ENCODE results near the gene ACAN. TPM values are rescaled to one million over a fixed set of nuclear protein-coding genes. Genes with fewer than 3 reads are reported as not detected.

Gene ACAN
- total and polyA plus RNA-seq, 2 of the 8 experiments (the other 6 are each of a cell fraction or from before 2014, with no cell fraction given) = 0.71 to 0.73 TPM

DNA sequence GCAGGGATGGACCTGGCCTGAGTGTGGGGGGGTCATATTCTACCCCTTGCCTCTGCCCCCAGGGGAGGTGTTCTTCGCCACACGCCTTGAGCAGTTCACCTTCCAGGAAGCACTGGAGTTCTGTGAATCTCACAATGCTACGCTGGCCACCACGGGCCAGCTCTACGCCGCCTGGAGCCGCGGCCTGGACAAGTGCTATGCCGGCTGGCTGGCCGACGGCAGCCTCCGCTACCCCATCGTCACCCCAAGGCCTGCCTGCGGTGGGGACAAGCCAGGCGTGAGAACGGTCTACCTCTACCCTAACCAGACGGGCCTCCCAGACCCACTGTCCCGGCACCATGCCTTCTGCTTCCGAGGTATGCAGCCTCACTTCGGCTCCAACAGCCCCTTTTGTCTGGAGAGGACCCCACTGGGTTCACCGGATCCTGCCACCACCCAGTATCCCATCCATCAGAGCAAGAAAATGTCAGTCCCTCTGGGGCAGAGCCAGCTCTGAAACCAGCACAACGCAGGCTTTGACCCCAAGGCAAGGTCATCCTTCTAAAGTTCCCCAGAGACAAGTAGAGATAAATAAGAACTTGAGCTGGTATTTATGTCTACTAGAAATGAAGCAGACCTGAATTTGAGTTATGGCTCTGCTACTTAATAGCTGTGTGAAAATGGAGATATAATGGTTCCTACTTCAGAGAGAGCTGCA is 46.3 kb downstream of the ACAN start:
- H2BK12ac ChIP-seq (ENCODE audit: low read depth, low read length) = no peak overlapping the region
- H3K27ac ChIP-seq (ENCODE audit: low read depth, low read length) = no peak overlapping the region
- no peak overlapping the region for H3K4ac ChIP-seq (replicated peaks; ENCODE audit: insufficient read length, low read depth, low read length)
- no peaks in the 10 kb centered on the region for H3K4me1 ChIP-seq (replicated peaks in 1 of 4; ENCODE audit: control insufficient read depth in 3 of 4, insufficient read depth in 4 of 4, low read length in 3 of 4)
- no peak overlapping the region for H2BK120ac ChIP-seq (replicated peaks; ENCODE audit: low read depth, low read length)
- no peak overlapping the region for H2BK20ac ChIP-seq (ENCODE audit: low read length)
- no peak overlapping the region for H3K9ac ChIP-seq (replicated peaks in 1 of 4; ENCODE audit: extremely low read depth in 1 of 4, low read depth in 3 of 4, low read length in 3 of 4)
- H3K79me2 ChIP-seq (ENCODE audit: control insufficient read depth in 1 of 2, insufficient read depth in 2 of 2, low read length in 2 of 2) = no peaks in the 10 kb centered on the region
- no peak overlapping the region for H3K4me3 ChIP-seq (ENCODE audit: extremely low read depth in 1 of 4, insufficient read depth in 2 of 4, low read depth in 3 of 4, low read length in 4 of 4)
- ChIA-PET POLR2A (ENCODE audit: partially characterized antibody) (interaction anchor here (0.8 kb wide), 1 partner anchor 29 kb away, joined by 4 read pairs; no protein-coding TSS in a partner anchor), CTCF (ENCODE audit: partially characterized antibody) (interaction anchor here (1.1 to 2.1 kb wide), 2 partner anchors 16 to 151 kb away, joined by 4 to 6 read pairs; no protein-coding TSS in a partner anchor)
- H3K27me3 ChIP-seq (replicated peaks in 1 of 4; ENCODE audit: control insufficient read depth in 3 of 4, extremely low read depth in 1 of 4, insufficient read depth in 3 of 4, low read length in 3 of 4) = no peaks in the 10 kb centered on the region
- H3K56ac ChIP-seq (replicated peaks; ENCODE audit: insufficient read length, low read depth, low read length) = no peak overlapping the region
- H2BK5ac ChIP-seq (ENCODE audit: low read depth, low read length) = no peak overlapping the region
- no peak overlapping the region for H3K14ac ChIP-seq (ENCODE audit: insufficient read length)
- 94% methylated on average over 22 of the region's 22 CpGs; no CpG with 5 or more reads in 1 of the 2 experiments for WGBS, 2 experiments (ENCODE audit: extremely low coverage in 1 of 2, insufficient coverage in 1 of 2, insufficient read length in 1 of 2, insufficient replicate concordance in 2 of 2, low coverage in 1 of 2, low lambda C conversion rate in 2 of 2, missing lambda C conversion rate in 1 of 2)
- no peak overlapping the region for H2AFZ ChIP-seq (ENCODE audit: low read length)
- H3K18ac ChIP-seq (ENCODE audit: extremely low read depth, low read length) = no peak overlapping the region
- no peak overlapping the region; the same call in 1 of the 2 replicates for H4K8ac ChIP-seq (ENCODE audit: extremely low read depth, insufficient read depth, low read length)
- peaks cover under 1 to 7% of the 10 kb centered on the region in 2 experiments; a peak in 3 of 4 replicates for H3K9me3 ChIP-seq (ENCODE audit: insufficient read depth in 2 of 2, low read depth in 1 of 2, low read length in 1 of 2)
- no peaks in the 10 kb centered on the region for H4K20me1 ChIP-seq (replicated peaks in 1 of 2; ENCODE audit: control insufficient read depth in 1 of 2, insufficient read depth in 2 of 2, low read length in 2 of 2)
- FAIRE-seq (no peak), DNase-seq (ENCODE audit: low read depth in 1 of 2, low spot score in 2 of 2) (no peak)
- H3K23me2 ChIP-seq (ENCODE audit: low read depth, low read length) = no peaks in the 10 kb centered on the region
- no peak overlapping the region for H2BK15ac ChIP-seq (ENCODE audit: low read length)
- H3K36me3 ChIP-seq (ENCODE audit: control insufficient read depth in 2 of 4, insufficient read depth in 4 of 4, low read length in 3 of 4) = no peaks in the 10 kb centered on the region
- no peak overlapping the region for H2AK5ac ChIP-seq (ENCODE audit: low read depth, low read length)
- no peaks in the 10 kb centered on the region for H3K79me1 ChIP-seq (ENCODE audit: low read depth, low read length)
- H4K91ac ChIP-seq (replicated peaks; ENCODE audit: insufficient read length, low read length) = no peak overlapping the region
- TF ChIP-seq CEBPB (IDR thresholded peaks at IDR 0.05; ENCODE audit: low read depth, low read length) (no peak), EGR1 (IDR thresholded peaks at IDR 0.05; ENCODE audit: borderline replicate concordance, low read depth, low read length) (no peak), SIX5 (IDR thresholded peaks at IDR 0.05; ENCODE audit: low read depth, low read length) (no peak)
- TF ChIP-seq, protein P1, sequence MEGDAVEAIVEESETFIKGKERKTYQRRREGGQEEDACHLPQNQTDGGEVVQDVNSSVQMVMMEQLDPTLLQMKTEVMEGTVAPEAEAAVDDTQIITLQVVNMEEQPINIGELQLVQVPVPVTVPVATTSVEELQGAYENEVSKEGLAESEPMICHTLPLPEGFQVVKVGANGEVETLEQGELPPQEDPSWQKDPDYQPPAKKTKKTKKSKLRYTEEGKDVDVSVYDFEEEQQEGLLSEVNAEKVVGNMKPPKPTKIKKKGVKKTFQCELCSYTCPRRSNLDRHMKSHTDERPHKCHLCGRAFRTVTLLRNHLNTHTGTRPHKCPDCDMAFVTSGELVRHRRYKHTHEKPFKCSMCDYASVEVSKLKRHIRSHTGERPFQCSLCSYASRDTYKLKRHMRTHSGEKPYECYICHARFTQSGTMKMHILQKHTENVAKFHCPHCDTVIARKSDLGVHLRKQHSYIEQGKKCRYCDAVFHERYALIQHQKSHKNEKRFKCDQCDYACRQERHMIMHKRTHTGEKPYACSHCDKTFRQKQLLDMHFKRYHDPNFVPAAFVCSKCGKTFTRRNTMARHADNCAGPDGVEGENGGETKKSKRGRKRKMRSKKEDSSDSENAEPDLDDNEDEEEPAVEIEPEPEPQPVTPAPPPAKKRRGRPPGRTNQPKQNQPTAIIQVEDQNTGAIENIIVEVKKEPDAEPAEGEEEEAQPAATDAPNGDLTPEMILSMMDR (IDR thresholded peaks at IDR 0.05; ENCODE audit: control extremely low read depth in 1 of 3, insufficient read depth in 1 of 3, low read depth in 1 of 3, low read length in 3 of 3) = no peak
- H3K4me2 ChIP-seq (ENCODE audit: insufficient read depth in 1 of 2, low read depth in 2 of 2, low read length in 2 of 2) = no peak overlapping the region
- H4K5ac ChIP-seq (ENCODE audit: insufficient read length, low read depth, low read length) = no peak overlapping the region
- H3K23ac ChIP-seq (ENCODE audit: insufficient read length) = no peak overlapping the region
